G401.6 (cell line): ENCODE measurements around the gene LGR6.
"Not testable (repeated sequence)": the region's sequence is repeated elsewhere in the genome, so short reads cannot be mapped to it uniquely, and the experiment has no call there.

Experiments
- FAIRE-seq: peaks from 2 replicates; lab custom pipeline; 2012; peaks lifted over from hg19 to GRCh38; lab: Jason Lieb, UNC

LGR6 gene

GRCh38 chr1:202179828-202180750 lies 13.5 kb upstream of the LGR6 start:
- no peak for FAIRE-seq

GRCh38 chr1:202180751-202181139 lies 12.9 kb upstream of the LGR6 start:
- not testable (repeated sequence) for FAIRE-seq

GRCh38 chr1:202181586-202181985 lies 12.0 kb upstream of the LGR6 start:
- FAIRE-seq = no peak

GRCh38 chr1:202182040-202182877 lies 11.3 kb upstream of the LGR6 start:
- FAIRE-seq = no peak

- FAIRE-seq = peak; percentile 91
Measured at GRCh38 chr1:202184750-202185460, 8.7 kb upstream of the LGR6 start.

- FAIRE-seq = no peak
Measured at GRCh38 chr1:202186327-202186726, 7.3 kb upstream of the LGR6 start.

GRCh38 chr1:202187041-202187671 lies 6.4 kb upstream of the LGR6 start:
- FAIRE-seq = no peak

GRCh38 chr1:202187697-202188407 lies 5.7 kb upstream of the LGR6 start:
- no peak for FAIRE-seq

GRCh38 chr1:202189001-202189790 lies 4.4 kb upstream of the LGR6 start:
- FAIRE-seq = no peak

- no peak for FAIRE-seq
Measured at GRCh38 chr1:202189918-202190715, 3.5 kb upstream of the LGR6 start.

- FAIRE-seq = not testable (repeated sequence)
Measured at GRCh38 chr1:202191391-202191790, 2.2 kb upstream of the LGR6 start.

- FAIRE-seq = no peak
Measured at GRCh38 chr1:202192770-202193613, 607 bp upstream of the LGR6 start.

- no peak for FAIRE-seq
Measured at GRCh38 chr1:202194328-202194648, 689 bp downstream of the LGR6 start.

GRCh38 chr1:202197653-202198365 lies 4.2 kb downstream of the LGR6 start:
- FAIRE-seq = no peak

GRCh38 chr1:202198366-202198724 lies 4.7 kb downstream of the LGR6 start:
- no peak for FAIRE-seq

GRCh38 chr1:202199040-202199889 lies 5.7 kb downstream of the LGR6 start:
- FAIRE-seq = no peak

GRCh38 chr1:202200112-202200548 lies 6.5 kb downstream of the LGR6 start:
- FAIRE-seq = no peak
